ENCODE data around the gene INTS12. TPM values are rescaled to one million over a fixed set of nuclear protein-coding genes. Genes with fewer than 3 reads are reported as not detected.

The INTS12 gene
- total RNA-seq, 4 donors from 2014 or later = 5.9 to 58.2 (median 19.8) TPM

DNA sequence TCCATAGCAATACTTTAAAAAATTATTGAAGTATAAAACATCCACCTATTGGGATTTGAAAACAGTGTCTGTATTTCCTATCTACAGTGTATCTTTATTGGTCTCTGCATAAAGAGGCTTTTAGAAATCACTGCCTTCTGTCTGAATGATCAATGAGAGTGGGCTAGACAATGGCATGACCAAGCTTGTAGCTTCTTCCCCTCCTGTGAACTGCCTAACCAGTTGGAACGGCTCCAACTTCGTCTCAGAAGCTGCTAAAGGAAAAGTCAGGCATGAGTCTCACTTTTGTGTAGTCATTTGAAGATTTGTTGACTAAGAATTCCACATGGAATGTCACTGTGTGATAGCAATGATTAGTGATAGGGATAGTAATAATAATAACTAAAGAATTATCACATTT is 64.2 kb downstream of the INTS12 start:
- H3K4me3 ChIP-seq = no peak overlapping the region
- no peaks in the 10 kb centered on the region for H3K4me1 ChIP-seq
- intact Hi-C loops (cut with DNase I; ENCODE audit: low total_unique reads) = no loop called here
- H3K27me3 ChIP-seq = no peaks in the 10 kb centered on the region
- TF ChIP-seq, protein P1, sequence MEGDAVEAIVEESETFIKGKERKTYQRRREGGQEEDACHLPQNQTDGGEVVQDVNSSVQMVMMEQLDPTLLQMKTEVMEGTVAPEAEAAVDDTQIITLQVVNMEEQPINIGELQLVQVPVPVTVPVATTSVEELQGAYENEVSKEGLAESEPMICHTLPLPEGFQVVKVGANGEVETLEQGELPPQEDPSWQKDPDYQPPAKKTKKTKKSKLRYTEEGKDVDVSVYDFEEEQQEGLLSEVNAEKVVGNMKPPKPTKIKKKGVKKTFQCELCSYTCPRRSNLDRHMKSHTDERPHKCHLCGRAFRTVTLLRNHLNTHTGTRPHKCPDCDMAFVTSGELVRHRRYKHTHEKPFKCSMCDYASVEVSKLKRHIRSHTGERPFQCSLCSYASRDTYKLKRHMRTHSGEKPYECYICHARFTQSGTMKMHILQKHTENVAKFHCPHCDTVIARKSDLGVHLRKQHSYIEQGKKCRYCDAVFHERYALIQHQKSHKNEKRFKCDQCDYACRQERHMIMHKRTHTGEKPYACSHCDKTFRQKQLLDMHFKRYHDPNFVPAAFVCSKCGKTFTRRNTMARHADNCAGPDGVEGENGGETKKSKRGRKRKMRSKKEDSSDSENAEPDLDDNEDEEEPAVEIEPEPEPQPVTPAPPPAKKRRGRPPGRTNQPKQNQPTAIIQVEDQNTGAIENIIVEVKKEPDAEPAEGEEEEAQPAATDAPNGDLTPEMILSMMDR (IDR thresholded peaks at IDR 0.05) = no peak
- TF ChIP-seq POLR2A (IDR thresholded peaks at IDR 0.05) = no peak
- H3K36me3 ChIP-seq = no peaks in the 10 kb centered on the region
- no peak for DNase-seq
- H3K9me3 ChIP-seq = no peaks in the 10 kb centered on the region
- H3K27ac ChIP-seq = no peak overlapping the region

DNA sequence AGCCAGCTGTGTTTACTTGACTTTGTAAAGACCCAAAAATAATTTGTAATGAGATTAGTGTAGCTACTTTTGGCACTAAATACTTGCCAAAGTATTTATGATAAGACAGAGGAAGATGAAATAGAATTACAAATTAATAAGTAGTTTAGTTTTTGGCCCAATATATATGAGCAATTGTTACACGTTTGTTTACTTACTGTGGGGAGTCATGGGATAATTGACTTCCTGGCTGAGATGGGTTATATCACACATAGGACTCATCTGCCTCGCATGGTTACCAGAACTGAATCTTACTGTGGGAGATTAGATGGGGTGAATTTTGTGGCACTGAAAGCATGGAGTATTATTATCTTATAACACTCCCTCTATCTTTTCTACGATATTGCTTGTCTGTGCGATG is 66.6 kb downstream of the INTS12 start:
- H3K36me3 ChIP-seq = no peaks in the 10 kb centered on the region
- H3K9me3 ChIP-seq = no peaks in the 10 kb centered on the region
- no peaks in the 10 kb centered on the region for H3K27me3 ChIP-seq
- H3K27ac ChIP-seq = no peak overlapping the region
- intact Hi-C loops (cut with DNase I; ENCODE audit: low total_unique reads) = no loop called here
- H3K4me3 ChIP-seq = no peak overlapping the region
- no peaks in the 10 kb centered on the region for H3K4me1 ChIP-seq
- TF ChIP-seq, protein P1 (IDR thresholded peaks at IDR 0.05) = no peak
- no peak for TF ChIP-seq POLR2A (IDR thresholded peaks at IDR 0.05)
- DNase-seq = no peak

DNA sequence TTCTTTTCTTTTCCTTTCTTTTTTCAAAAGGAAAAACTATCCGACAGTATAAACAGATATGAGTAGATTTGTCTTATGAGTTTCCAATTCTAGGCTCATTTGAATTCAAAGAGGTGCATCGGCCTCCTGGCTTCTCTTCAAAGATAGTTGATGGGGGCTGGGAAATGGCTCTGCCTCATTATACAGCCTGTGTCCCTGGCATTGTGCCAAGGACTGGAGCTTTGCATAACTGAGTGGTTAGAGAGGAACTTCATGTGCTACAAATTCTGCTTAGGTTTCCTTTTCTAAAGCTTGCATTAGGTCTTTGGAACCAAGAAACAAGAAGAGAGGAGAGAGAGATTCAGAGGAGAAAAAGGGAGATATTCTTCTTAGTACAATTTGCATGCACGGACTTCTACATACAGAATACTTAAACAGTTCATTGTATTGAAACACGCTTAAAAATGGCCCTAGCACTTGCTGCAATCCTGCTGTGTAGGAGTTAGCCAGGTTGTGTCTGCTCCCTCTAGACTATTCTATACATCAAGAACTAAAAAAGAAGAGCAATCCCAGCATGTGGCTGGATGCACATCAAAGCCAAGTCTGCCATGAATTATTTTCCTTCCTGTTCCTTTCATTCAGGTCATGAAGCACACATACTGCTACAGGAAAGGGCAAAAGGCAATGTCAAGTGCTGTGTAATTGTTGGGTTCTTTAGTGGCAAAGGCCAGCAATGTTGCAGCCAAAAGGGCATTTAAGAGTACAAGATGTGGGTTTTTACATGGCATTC is 70.9 kb downstream of the INTS12 start:
- TF ChIP-seq, protein P1 (IDR thresholded peaks at IDR 0.05) = no peak
- no peak for TF ChIP-seq POLR2A (IDR thresholded peaks at IDR 0.05)
- peak; percentile 22 to 47 for DNase-seq
- Histone ChIP-seq H3K36me3 (no peaks in the 10 kb centered on the region), H3K9me3 (no peaks in the 10 kb centered on the region), H3K27me3 (no peaks in the 10 kb centered on the region), H3K4me3 (no peak overlapping the region), H3K27ac (no peak overlapping the region), H3K4me1 (no peaks in the 10 kb centered on the region)
- intact Hi-C loops (cut with DNase I; ENCODE audit: low total_unique reads) = no loop called here

DNA sequence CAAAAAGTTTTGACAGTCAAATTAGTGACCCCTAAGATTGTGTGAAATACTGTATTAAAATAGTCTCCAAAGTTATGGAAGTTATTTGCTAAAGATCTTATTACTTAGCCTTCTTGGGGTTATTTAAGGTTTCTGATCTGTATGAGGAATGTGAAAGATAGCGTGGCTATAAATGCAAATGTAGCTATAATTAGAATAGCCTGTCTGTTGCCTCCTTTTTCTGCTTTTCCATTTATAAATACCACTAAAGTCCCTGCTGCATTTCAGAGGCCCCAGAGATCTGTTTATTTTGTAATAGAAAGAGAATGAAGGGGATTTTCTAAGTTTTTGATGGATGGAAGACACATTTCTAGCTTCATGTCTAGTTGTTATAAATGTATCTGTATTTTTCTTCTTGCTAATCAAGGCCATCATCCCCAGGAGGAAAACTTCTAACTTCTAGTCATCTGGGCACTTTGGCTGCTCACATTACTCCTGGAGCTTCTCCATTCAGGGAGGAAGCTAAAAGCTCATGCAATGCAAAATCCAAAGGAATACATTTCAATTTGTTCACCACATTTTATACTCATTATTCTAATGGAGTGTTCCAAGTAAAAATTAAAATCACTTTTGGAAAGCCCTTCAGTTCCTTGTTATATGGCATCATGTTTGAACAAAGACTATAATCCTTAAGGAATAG is 73.9 kb downstream of the INTS12 start:
- no peak for TF ChIP-seq POLR2A (IDR thresholded peaks at IDR 0.05)
- TF ChIP-seq, protein P1 (IDR thresholded peaks at IDR 0.05) = no peak
- H3K4me3 ChIP-seq = no peak overlapping the region
- no peak for DNase-seq
- intact Hi-C loops (cut with DNase I; ENCODE audit: low total_unique reads) = no loop called here
- H3K9me3 ChIP-seq = no peaks in the 10 kb centered on the region
- no peak overlapping the region for H3K27ac ChIP-seq
- no peaks in the 10 kb centered on the region for H3K4me1 ChIP-seq
- no peaks in the 10 kb centered on the region for H3K36me3 ChIP-seq
- no peaks in the 10 kb centered on the region for H3K27me3 ChIP-seq

DNA sequence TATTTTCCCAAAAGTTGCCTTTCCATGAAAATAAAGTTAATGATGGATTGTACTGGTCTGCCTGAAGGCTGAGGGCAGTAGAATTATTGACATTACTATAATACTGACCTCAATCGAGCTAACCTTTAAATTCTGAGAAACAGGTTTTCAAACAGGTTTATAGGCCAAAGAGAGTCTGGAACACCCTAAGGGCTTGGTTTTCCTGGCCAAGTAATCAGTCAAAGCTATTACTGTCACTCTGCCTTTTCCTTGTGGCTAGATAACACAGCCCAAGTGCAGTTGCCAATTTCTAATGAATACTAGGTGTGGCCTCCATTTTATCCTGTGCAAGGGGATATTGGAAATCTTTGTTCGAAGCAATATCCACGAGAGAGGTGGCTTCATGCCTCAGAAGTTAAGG is 75.2 kb downstream of the INTS12 start:
- H3K4me1 ChIP-seq = no peaks in the 10 kb centered on the region
- no peaks in the 10 kb centered on the region for H3K27me3 ChIP-seq
- peak overlapping the region in 1 of 2 donors; percentile 9 for H3K27ac ChIP-seq
- TF ChIP-seq POLR2A (IDR thresholded peaks at IDR 0.05) = no peak
- TF ChIP-seq, protein P1 (IDR thresholded peaks at IDR 0.05) = no peak
- no peaks in the 10 kb centered on the region for H3K36me3 ChIP-seq
- intact Hi-C loops (cut with DNase I; ENCODE audit: low total_unique reads) = no loop called here
- no peak overlapping the region for H3K4me3 ChIP-seq
- DNase-seq = no peak
- no peaks in the 10 kb centered on the region for H3K9me3 ChIP-seq

Data from uterus (tissue), 4 donors.